K562 (cell line): ENCODE results near the gene TMEM108.

ENCODE experiments used
- RAD21 ChIP-seq, 2 experiments: fragments of 250-450 bp in 1 of 2; fragments of 450-650 bp in 1 of 2; sonication (Bioruptor Pico) in 1 of 2; formaldehyde crosslinking in 1 of 2; IDR thresholded peaks in 1 of 2; conservative IDR thresholded peaks in 1 of 2; 2 replicates each; pipeline versions ENCODE4 v1.4.0 to v1.8.0; 2020 to 2022; ENCODE audit warnings: mild to moderate bottlenecking in 2 of 2, moderate library complexity in 1 of 2
- TF ChIP-seq, protein P1 (sequence below), 3 experiments: IDR thresholded peaks in 2 of 3; conservative IDR thresholded peaks in 1 of 3; 2 replicates each; pipeline ENCODE4 v1.5.1; 2011 to 2012; ENCODE audit warnings: low read length in 3 of 3, mild to moderate bottlenecking in 3 of 3, control low read depth in 2 of 3, improper control_type of control experiment in 1 of 3, inconsistent platforms in 1 of 3, low read depth in 1 of 3, mixed read lengths in 1 of 3, moderate library complexity in 1 of 3; ENCODE audit not compliant: insufficient read depth in 2 of 3

DNA sequence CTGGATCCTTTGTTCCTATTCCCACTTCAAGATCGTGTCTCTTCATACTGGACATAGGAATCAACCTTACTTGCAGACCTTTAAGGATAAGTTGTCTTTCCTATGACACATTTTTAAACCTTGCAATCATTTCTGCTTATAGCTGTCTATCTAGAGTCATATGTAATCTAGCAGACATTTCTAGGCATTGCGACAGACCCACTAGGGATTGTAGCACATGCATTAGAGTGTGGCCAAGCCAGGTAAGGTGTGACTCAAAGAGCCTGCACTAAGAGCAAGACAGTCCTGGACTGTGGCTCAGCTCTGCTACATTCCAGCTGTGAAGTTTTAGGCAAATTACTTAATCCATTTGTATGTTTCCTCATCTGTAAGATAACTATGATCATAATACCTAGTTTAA lies 322.8 kb downstream of the TMEM108 start:
- TF ChIP-seq RAD21 (CRISPR knock-in tag; conservative IDR thresholded peaks at IDR 0.05 in 1 of 2, IDR thresholded peaks at IDR 0.05 in 1 of 2) = no peak
- TF ChIP-seq, protein P1, sequence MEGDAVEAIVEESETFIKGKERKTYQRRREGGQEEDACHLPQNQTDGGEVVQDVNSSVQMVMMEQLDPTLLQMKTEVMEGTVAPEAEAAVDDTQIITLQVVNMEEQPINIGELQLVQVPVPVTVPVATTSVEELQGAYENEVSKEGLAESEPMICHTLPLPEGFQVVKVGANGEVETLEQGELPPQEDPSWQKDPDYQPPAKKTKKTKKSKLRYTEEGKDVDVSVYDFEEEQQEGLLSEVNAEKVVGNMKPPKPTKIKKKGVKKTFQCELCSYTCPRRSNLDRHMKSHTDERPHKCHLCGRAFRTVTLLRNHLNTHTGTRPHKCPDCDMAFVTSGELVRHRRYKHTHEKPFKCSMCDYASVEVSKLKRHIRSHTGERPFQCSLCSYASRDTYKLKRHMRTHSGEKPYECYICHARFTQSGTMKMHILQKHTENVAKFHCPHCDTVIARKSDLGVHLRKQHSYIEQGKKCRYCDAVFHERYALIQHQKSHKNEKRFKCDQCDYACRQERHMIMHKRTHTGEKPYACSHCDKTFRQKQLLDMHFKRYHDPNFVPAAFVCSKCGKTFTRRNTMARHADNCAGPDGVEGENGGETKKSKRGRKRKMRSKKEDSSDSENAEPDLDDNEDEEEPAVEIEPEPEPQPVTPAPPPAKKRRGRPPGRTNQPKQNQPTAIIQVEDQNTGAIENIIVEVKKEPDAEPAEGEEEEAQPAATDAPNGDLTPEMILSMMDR (IDR thresholded peaks at IDR 0.05 in 2 of 3, conservative IDR thresholded peaks at IDR 0.05 in 1 of 3; ENCODE audit: insufficient read depth in 2 of 3, low read depth in 1 of 3, low read length in 3 of 3) = no peak
